ENCODE results near the gene LHFPL3.

The LHFPL3 gene

GRCh38 chr7:104895522-104896236 is 567.3 kb downstream of the LHFPL3 start:
- H3K4me1 ChIP-seq (ENCODE audit: insufficient read depth, low read length, severe bottlenecking): no peaks in the 10 kb centered on the region
- no peaks in the 10 kb centered on the region for H3K27me3 ChIP-seq (ENCODE audit: insufficient read depth, low read length)
- no peak overlapping the region for H3K4me2 ChIP-seq (ENCODE audit: low read length)
- no peak overlapping the region for H2AFZ ChIP-seq (ENCODE audit: low read length)
- H3K9ac ChIP-seq (ENCODE audit: low read length): no peak overlapping the region
- H4K20me1 ChIP-seq (ENCODE audit: insufficient read depth, low read length): no peaks in the 10 kb centered on the region
- H3K79me2 ChIP-seq (ENCODE audit: insufficient read depth, low read length): no peaks in the 10 kb centered on the region
- no peaks in the 10 kb centered on the region for H3K36me3 ChIP-seq (ENCODE audit: insufficient read depth, low read length)
- H3K9me2 ChIP-seq (ENCODE audit: low read depth, low read length): no peaks in the 10 kb centered on the region
- H3K27ac ChIP-seq (ENCODE audit: low read depth, low read length, poor library complexity, severe bottlenecking): no peak overlapping the region
- no peaks in the 10 kb centered on the region for H3K9me3 ChIP-seq (ENCODE audit: low read length)
- TF ChIP-seq EZH2 (IDR thresholded peaks at IDR 0.05; ENCODE audit: borderline replicate concordance, low read length) (no peak), CTCF (IDR thresholded peaks at IDR 0.05; ENCODE audit: low read length) (no peak)
- no peak overlapping the region for H3K4me3 ChIP-seq (ENCODE audit: low read depth, low read length, poor library complexity, severe bottlenecking)
- no peaks in the 10 kb centered on the region for H3F3A ChIP-seq (ENCODE audit: insufficient read depth, low read length)

- H3K4me1 ChIP-seq (ENCODE audit: insufficient read depth, low read length, severe bottlenecking): no peaks in the 10 kb centered on the region
- TF ChIP-seq EZH2 (IDR thresholded peaks at IDR 0.05; ENCODE audit: borderline replicate concordance, low read length): no peak
- TF ChIP-seq CTCF (IDR thresholded peaks at IDR 0.05; ENCODE audit: low read length): no peak
- H3K4me3 ChIP-seq (ENCODE audit: low read depth, low read length, poor library complexity, severe bottlenecking): no peak overlapping the region
- no peak overlapping the region for H3K9ac ChIP-seq (ENCODE audit: low read length)
- H3K9me2 ChIP-seq (ENCODE audit: low read depth, low read length): no peaks in the 10 kb centered on the region
- H3K27ac ChIP-seq (ENCODE audit: low read depth, low read length, poor library complexity, severe bottlenecking): no peak overlapping the region
- H3K4me2 ChIP-seq (ENCODE audit: low read length): no peak overlapping the region
- H3K79me2 ChIP-seq (ENCODE audit: insufficient read depth, low read length): no peaks in the 10 kb centered on the region
- no peaks in the 10 kb centered on the region for H3K27me3 ChIP-seq (ENCODE audit: insufficient read depth, low read length)
- no peak overlapping the region for H2AFZ ChIP-seq (ENCODE audit: low read length)
- no peaks in the 10 kb centered on the region for H4K20me1 ChIP-seq (ENCODE audit: insufficient read depth, low read length)
- no peaks in the 10 kb centered on the region for H3K36me3 ChIP-seq (ENCODE audit: insufficient read depth, low read length)
- no peaks in the 10 kb centered on the region for H3F3A ChIP-seq (ENCODE audit: insufficient read depth, low read length)
- no peaks in the 10 kb centered on the region for H3K9me3 ChIP-seq (ENCODE audit: low read length)
Measured at GRCh38 chr7:104898434-104898833, 570.0 kb downstream of the LHFPL3 start.

- Histone ChIP-seq H3F3A (ENCODE audit: insufficient read depth, low read length) (no peaks in the 10 kb centered on the region), H3K4me3 (ENCODE audit: low read depth, low read length, poor library complexity, severe bottlenecking) (no peak overlapping the region), H3K27me3 (ENCODE audit: insufficient read depth, low read length) (no peaks in the 10 kb centered on the region), H3K9ac (ENCODE audit: low read length) (no peak overlapping the region), H3K27ac (ENCODE audit: low read depth, low read length, poor library complexity, severe bottlenecking) (no peak overlapping the region), H3K4me1 (ENCODE audit: insufficient read depth, low read length, severe bottlenecking) (no peaks in the 10 kb centered on the region), H3K9me3 (ENCODE audit: low read length) (no peaks in the 10 kb centered on the region), H3K79me2 (ENCODE audit: insufficient read depth, low read length) (no peaks in the 10 kb centered on the region), H3K4me2 (ENCODE audit: low read length) (no peak overlapping the region), H3K36me3 (ENCODE audit: insufficient read depth, low read length) (no peaks in the 10 kb centered on the region), H3K9me2 (ENCODE audit: low read depth, low read length) (no peaks in the 10 kb centered on the region), H2AFZ (ENCODE audit: low read length) (no peak overlapping the region), H4K20me1 (ENCODE audit: insufficient read depth, low read length) (no peaks in the 10 kb centered on the region)
- TF ChIP-seq CTCF (IDR thresholded peaks at IDR 0.05; ENCODE audit: low read length) (no peak), EZH2 (IDR thresholded peaks at IDR 0.05; ENCODE audit: borderline replicate concordance, low read length) (no peak)
Measured at GRCh38 chr7:104900525-104901239, 572.3 kb downstream of the LHFPL3 start.

Measured in OCI-LY1 (cell line).